ENCODE results near the gene TMCO1.
"Not testable (repeated sequence)": the region's sequence is repeated elsewhere in the genome, so short reads cannot be mapped to it uniquely, and the experiment has no call there.

Gene TMCO1

GRCh38 chr1:165686121-165686970 is 82.3 kb downstream of the TMCO1 start:
- peak; percentile 51 for DNase-seq (ENCODE audit: low spot score)

- no peak for DNase-seq (ENCODE audit: low spot score)
Observed at GRCh38 chr1:165683848-165684485, 84.7 kb downstream of the TMCO1 start.

GRCh38 chr1:165680773-165681172 is 87.9 kb downstream of the TMCO1 start:
- not testable (repeated sequence) for DNase-seq (ENCODE audit: low spot score)

GRCh38 chr1:165680303-165680702 is 88.4 kb downstream of the TMCO1 start:
- DNase-seq (ENCODE audit: low spot score), result no peak

GRCh38 chr1:165679282-165680036 is 89.2 kb downstream of the TMCO1 start:
- DNase-seq (ENCODE audit: low spot score), result no peak

GRCh38 chr1:165678509-165678908 is 90.2 kb downstream of the TMCO1 start:
- no peak for DNase-seq (ENCODE audit: low spot score)

Data from NAMALWA (cell line).